PC-9 (cell line): ENCODE measurements around the gene COPA. TPM values are rescaled to one million over a fixed set of nuclear protein-coding genes. Genes with fewer than 3 reads are reported as not detected.

ENCODE experiments used
- BruUV-seq: library from RNA; stranded (reverse); fragments of 400-500 nt; replicated peaks from 2 replicates; lab custom pipeline; 2021; lab: Mats Ljungman, UMichigan
- CTCF ChIA-PET: fragments of 300-600 bp; sonication (Branson Sonifier 250); formaldehyde crosslinking; loops from one replicate; lab custom pipeline; 2022; ENCODE audit warnings: antibody characterized with exemption; lab: Charles Lee
- POLR2A ChIA-PET: fragments of 300-600 bp; sonication (Branson Sonifier 250); formaldehyde crosslinking; loops from one replicate; lab custom pipeline; 2022; ENCODE audit warnings: antibody characterized with exemption; ENCODE audit not compliant: unreplicated experiment; lab: Charles Lee
- DNase-seq, 2 experiments: peaks; one replicate each; pipeline versions ENCODE4 v3.0.0 to v3.0.0-alpha.2; 2015 to 2022; ENCODE audit warnings: mixed read lengths in 1 of 2
- H2AFZ ChIP-seq: fragments of 200-600 bp; sonication (generic); 2 replicates; pipeline ENCODE4 v1.8.1; 2017; ENCODE audit warnings: antibody characterized with exemption
- H3F3A ChIP-seq: fragments of 200-600 bp; sonication (generic); 2 replicates; pipeline ENCODE4 v1.8.1; 2017; ENCODE audit warnings: antibody characterized with exemption, mild to moderate bottlenecking, low read depth; ENCODE audit not compliant: insufficient read depth
- H3K27ac ChIP-seq: fragments of 200-600 bp; sonication (generic); 2 replicates; pipeline ENCODE4 v1.6.1; 2016; ENCODE audit warnings: mixed run types
- H3K27me3 ChIP-seq: fragments of 200-600 bp; sonication (generic); 2 replicates; pipeline ENCODE4 v1.6.1; 2016; ENCODE audit warnings: low read depth, mixed run types; ENCODE audit not compliant: insufficient read depth
- H3K36me3 ChIP-seq: fragments of 200-600 bp; sonication (generic); 2 replicates; pipeline ENCODE4 v1.6.1; 2016; ENCODE audit warnings: low read depth, mixed run types
- H3K4me1 ChIP-seq: fragments of 200-600 bp; sonication (generic); replicated peaks from 2 replicates; pipeline ENCODE4 v1.6.1; 2016; ENCODE audit warnings: mixed run types; ENCODE audit not compliant: insufficient read depth
- H3K4me2 ChIP-seq: fragments of 200-600 bp; sonication (generic); 2 replicates; pipeline ENCODE4 v1.6.1; 2017; ENCODE audit warnings: mixed run types
- H3K4me3 ChIP-seq: fragments of 200-600 bp; sonication (generic); 2 replicates; pipeline ENCODE4 v1.6.1; 2016; ENCODE audit warnings: mixed run types
- H3K79me2 ChIP-seq: fragments of 200-600 bp; sonication (generic); 2 replicates; pipeline ENCODE4 v1.6.1; 2017; ENCODE audit warnings: low read depth, mixed run types
- H3K9me2 ChIP-seq: fragments of 200-600 bp; sonication (generic); 2 replicates; pipeline ENCODE4 v1.8.1; 2017; ENCODE audit warnings: mild to moderate bottlenecking; ENCODE audit not compliant: insufficient read depth
- H3K9me3 ChIP-seq: fragments of 200-600 bp; sonication (generic); 2 replicates; pipeline ENCODE4 v1.8.1; 2016; ENCODE audit warnings: low read depth; ENCODE audit not compliant: insufficient read depth
- H4K20me1 ChIP-seq: fragments of 200-600 bp; sonication (generic); 2 replicates; pipeline ENCODE4 v1.8.1; 2017; ENCODE audit not compliant: insufficient read depth
- EZH2 ChIP-seq: fragments of 200-600 bp; sonication (generic); IDR thresholded peaks from 2 replicates; pipeline ENCODE4 v1.8.0; 2017; ENCODE audit warnings: antibody characterized with exemption, low read depth
- intact Hi-C: fragments of 100-400 bp; cut with micrococcal nuclease; formaldehyde crosslinking; loops from one replicate; pipeline ENCODE4 v1.10.0; 2022; ENCODE audit not compliant: unreplicated experiment
- total RNA-seq: library from RNA; stranded (reverse); gene quantifications from 2 replicates; pipeline ENCODE4 v1.2.3, GENCODE V29; 2021
- TF ChIP-seq, protein P1 (sequence below): fragments of 200-600 bp; sonication (generic); conservative IDR thresholded peaks from 2 replicates; pipeline ENCODE4 v1.6.1; 2017; ENCODE audit warnings: mixed run types, antibody characterized with exemption, mild to moderate bottlenecking, moderate library complexity

Gene COPA
- total RNA-seq, 1 experiment from 2014 or later = 147 TPM

DNA sequence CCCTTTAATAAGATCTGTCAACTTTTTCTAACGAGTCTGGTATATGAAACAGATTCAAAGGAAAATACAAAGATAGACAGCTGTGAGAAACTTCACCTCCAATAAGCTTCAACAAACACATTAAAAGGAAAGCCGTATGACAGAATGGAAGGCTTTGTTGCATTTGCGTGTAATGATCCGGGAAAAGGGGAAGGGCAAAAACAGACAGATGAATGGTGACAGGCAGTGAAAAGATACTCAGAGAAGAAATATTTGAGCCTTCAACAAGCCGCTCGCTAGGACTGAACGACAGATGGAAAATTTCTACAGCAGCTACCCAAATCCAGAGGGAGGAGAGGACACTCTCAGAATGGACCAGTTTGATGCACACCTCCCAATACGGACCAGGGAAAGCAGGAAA is 14.9 kb downstream of the COPA start:
- no peak overlapping the region for H3K27ac ChIP-seq
- peaks cover 36% of the 10 kb centered on the region for H3K36me3 ChIP-seq
- no peaks in the 10 kb centered on the region for H3K27me3 ChIP-seq
- no peaks in the 10 kb centered on the region for H3K79me2 ChIP-seq
- H3K4me3 ChIP-seq = no peak overlapping the region
- CTCF ChIA-PET = no interaction called here
- no peak overlapping the region for H2AFZ ChIP-seq
- peaks cover 9% of the 10 kb centered on the region; the same call in 1 of the 2 replicates for H4K20me1 ChIP-seq
- H3K4me2 ChIP-seq = no peak overlapping the region
- POLR2A ChIA-PET = no interaction called here
- H3K4me1 ChIP-seq = no peaks in the 10 kb centered on the region
- BruUV-seq = no TSS peak
- intact Hi-C loops = no loop called here
- no peaks in the 10 kb centered on the region for H3F3A ChIP-seq
- DNase-seq = no peak
- H3K9me3 ChIP-seq = no peaks in the 10 kb centered on the region
- no peak for TF ChIP-seq EZH2
- TF ChIP-seq, protein P1, sequence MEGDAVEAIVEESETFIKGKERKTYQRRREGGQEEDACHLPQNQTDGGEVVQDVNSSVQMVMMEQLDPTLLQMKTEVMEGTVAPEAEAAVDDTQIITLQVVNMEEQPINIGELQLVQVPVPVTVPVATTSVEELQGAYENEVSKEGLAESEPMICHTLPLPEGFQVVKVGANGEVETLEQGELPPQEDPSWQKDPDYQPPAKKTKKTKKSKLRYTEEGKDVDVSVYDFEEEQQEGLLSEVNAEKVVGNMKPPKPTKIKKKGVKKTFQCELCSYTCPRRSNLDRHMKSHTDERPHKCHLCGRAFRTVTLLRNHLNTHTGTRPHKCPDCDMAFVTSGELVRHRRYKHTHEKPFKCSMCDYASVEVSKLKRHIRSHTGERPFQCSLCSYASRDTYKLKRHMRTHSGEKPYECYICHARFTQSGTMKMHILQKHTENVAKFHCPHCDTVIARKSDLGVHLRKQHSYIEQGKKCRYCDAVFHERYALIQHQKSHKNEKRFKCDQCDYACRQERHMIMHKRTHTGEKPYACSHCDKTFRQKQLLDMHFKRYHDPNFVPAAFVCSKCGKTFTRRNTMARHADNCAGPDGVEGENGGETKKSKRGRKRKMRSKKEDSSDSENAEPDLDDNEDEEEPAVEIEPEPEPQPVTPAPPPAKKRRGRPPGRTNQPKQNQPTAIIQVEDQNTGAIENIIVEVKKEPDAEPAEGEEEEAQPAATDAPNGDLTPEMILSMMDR = no peak
- no peaks in the 10 kb centered on the region for H3K9me2 ChIP-seq

DNA sequence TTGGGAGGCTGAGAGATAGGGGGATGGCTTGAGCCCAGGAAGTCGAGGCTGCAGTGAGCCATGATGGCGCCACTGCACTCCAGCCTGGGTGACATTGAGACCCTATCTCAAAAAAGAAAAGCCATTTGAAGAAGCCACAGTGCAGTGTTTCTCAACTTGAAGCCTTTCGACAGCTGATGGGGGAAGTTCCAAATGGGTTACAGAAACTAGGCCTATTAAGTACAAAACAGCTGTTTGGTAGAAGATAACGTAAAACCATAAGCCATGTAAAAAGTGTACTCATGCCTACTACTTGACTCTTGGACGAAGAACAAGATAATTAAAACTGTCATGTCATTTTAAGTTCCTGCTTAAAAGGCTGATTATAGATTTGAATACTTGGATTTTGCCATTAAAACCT is 16.6 kb downstream of the COPA start:
- no TSS peak for BruUV-seq
- Histone ChIP-seq H3K4me3 (no peak overlapping the region), H4K20me1 (peaks cover 14% of the 10 kb centered on the region), H3K27me3 (no peaks in the 10 kb centered on the region), H3K4me2 (no peak overlapping the region), H3K9me3 (no peaks in the 10 kb centered on the region), H2AFZ (no peak overlapping the region), H3K4me1 (no peaks in the 10 kb centered on the region), H3K79me2 (no peaks in the 10 kb centered on the region), H3F3A (no peaks in the 10 kb centered on the region), H3K9me2 (no peaks in the 10 kb centered on the region), H3K36me3 (peaks cover 23% of the 10 kb centered on the region), H3K27ac (no peak overlapping the region)
- ChIA-PET POLR2A (no interaction called here), CTCF (no interaction called here)
- TF ChIP-seq EZH2 = no peak
- TF ChIP-seq, protein P1 = no peak
- intact Hi-C loops = no loop called here
- DNase-seq = no peak

DNA sequence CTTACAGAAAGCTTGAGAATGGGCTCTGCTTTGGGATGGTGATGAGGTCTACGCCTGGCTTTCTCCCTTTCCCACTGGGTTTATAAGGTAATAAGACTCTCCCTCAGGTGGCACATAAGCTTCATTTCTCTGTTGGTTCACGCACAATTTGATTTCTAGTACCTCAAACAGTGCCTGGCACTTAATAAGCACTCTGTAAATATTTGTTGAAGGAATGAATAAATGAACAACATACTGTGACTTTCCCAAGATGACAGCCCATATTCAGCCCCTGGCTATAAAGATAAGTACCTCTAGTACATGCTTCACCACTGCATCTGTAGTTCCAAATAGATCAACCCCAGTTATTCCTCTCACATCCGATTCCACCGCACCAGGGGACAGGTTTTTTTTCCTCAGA is 17.8 kb downstream of the COPA start:
- peaks cover 24% of the 10 kb centered on the region for H3K36me3 ChIP-seq
- intact Hi-C loops = no loop called here
- H2AFZ ChIP-seq = no peak overlapping the region
- H3K4me1 ChIP-seq = no peaks in the 10 kb centered on the region
- H3K9me2 ChIP-seq = no peaks in the 10 kb centered on the region
- no peak for TF ChIP-seq EZH2
- TF ChIP-seq, protein P1 = no peak
- BruUV-seq = no TSS peak
- no peaks in the 10 kb centered on the region for H3K27me3 ChIP-seq
- H3F3A ChIP-seq = no peaks in the 10 kb centered on the region; the same call in 1 of the 2 replicates
- H3K9me3 ChIP-seq = no peaks in the 10 kb centered on the region
- H3K4me2 ChIP-seq = no peak overlapping the region
- no peak overlapping the region for H3K27ac ChIP-seq
- no peak overlapping the region for H3K4me3 ChIP-seq
- ChIA-PET POLR2A (interaction anchor here (0.7 kb wide), 1 partner anchor 12 kb away, joined by 4 read pairs; no protein-coding TSS in a partner anchor), CTCF (no interaction called here)
- H4K20me1 ChIP-seq = peaks cover 24% of the 10 kb centered on the region
- DNase-seq = no peak
- H3K79me2 ChIP-seq = no peaks in the 10 kb centered on the region
